ENCODE results near the gene NDST3.

GRCh38 chr4:118190903-118191302 is 156.6 kb downstream of the NDST3 start:
- TF ChIP-seq CTCF (IDR thresholded peaks at IDR 0.05; ENCODE audit: low read depth, low read length, missing input control), result no peak
- no peak for TF ChIP-seq HNF4A (conservative IDR thresholded peaks at IDR 0.05)
- no peak for TF ChIP-seq SP1 (IDR thresholded peaks at IDR 0.05)
- TF ChIP-seq JUND (IDR thresholded peaks at IDR 0.05), result no peak
- TF ChIP-seq MAX (IDR thresholded peaks at IDR 0.05), result no peak

All from liver (tissue), 3 donors.